ENCODE data around the gene CCDC88C.
A peak's percentile ranks its signal among the peaks of the same experiment; 100 is the strongest.

The CCDC88C gene

GRCh38 chr14:91288876-91289275 is 128.7 kb downstream of the CCDC88C start:
- H3K4me3 ChIP-seq (ENCODE audit: low read length), result no peak overlapping the region
- no peak for DNase-seq (ENCODE audit: low read depth, low spot score)

- H3K4me3 ChIP-seq (ENCODE audit: low read length), result no peak overlapping the region
- DNase-seq (ENCODE audit: low read depth, low spot score), result peak; percentile 65
Measured at GRCh38 chr14:91286530-91286937, 131.1 kb downstream of the CCDC88C start.

- H3K4me3 ChIP-seq (ENCODE audit: low read length), result no peak overlapping the region
- DNase-seq (ENCODE audit: low read depth, low spot score), result no peak
Measured at GRCh38 chr14:91284791-91285548, 132.7 kb downstream of the CCDC88C start.

- DNase-seq (ENCODE audit: low read depth, low spot score), result no peak
- H3K4me3 ChIP-seq (ENCODE audit: low read length), result no peak overlapping the region
Measured at GRCh38 chr14:91284146-91284790, 133.4 kb downstream of the CCDC88C start.

- no peak overlapping the region for H3K4me3 ChIP-seq (ENCODE audit: low read length)
- DNase-seq (ENCODE audit: low read depth, low spot score), result no peak
Measured at GRCh38 chr14:91283666-91284065, 134.0 kb downstream of the CCDC88C start.

- DNase-seq (ENCODE audit: low read depth, low spot score), result peak; percentile 85
- peak overlapping the region; percentile 27 for H3K4me3 ChIP-seq (ENCODE audit: low read length)
Measured at GRCh38 chr14:91282954-91283645, 134.5 kb downstream of the CCDC88C start.

GRCh38 chr14:91281346-91281745 is 136.3 kb downstream of the CCDC88C start:
- DNase-seq (ENCODE audit: low read depth, low spot score), result no peak
- no peak overlapping the region for H3K4me3 ChIP-seq (ENCODE audit: low read length)

GRCh38 chr14:91280129-91280528 is 137.5 kb downstream of the CCDC88C start:
- no peak overlapping the region for H3K4me3 ChIP-seq (ENCODE audit: low read length)
- no peak for DNase-seq (ENCODE audit: low read depth, low spot score)

GRCh38 chr14:91279354-91279753 is 138.3 kb downstream of the CCDC88C start:
- no peak overlapping the region for H3K4me3 ChIP-seq (ENCODE audit: low read length)

GRCh38 chr14:91278383-91278715 is 139.3 kb downstream of the CCDC88C start:
- no peak overlapping the region for H3K4me3 ChIP-seq (ENCODE audit: low read length)
- no peak for DNase-seq (ENCODE audit: low read depth, low spot score)

More at GRCh38 chr14:91279354-91279753, 138.3 kb downstream of the CCDC88C start:
- DNase-seq (ENCODE audit: low read depth, low spot score), result no peak

GRCh38 chr14:91277546-91278382 is 139.9 kb downstream of the CCDC88C start:
- no peak for DNase-seq (ENCODE audit: low read depth, low spot score)
- H3K4me3 ChIP-seq (ENCODE audit: low read length), result no peak overlapping the region

- no peak overlapping the region for H3K4me3 ChIP-seq (ENCODE audit: low read length)
- no peak for DNase-seq (ENCODE audit: low read depth, low spot score)
Measured at GRCh38 chr14:91274796-91275195, 142.8 kb downstream of the CCDC88C start.

GRCh38 chr14:91273885-91274273 is 143.7 kb downstream of the CCDC88C start:
- no peak for DNase-seq (ENCODE audit: low read depth, low spot score)
- H3K4me3 ChIP-seq (ENCODE audit: low read length), result no peak overlapping the region

- DNase-seq (ENCODE audit: low read depth, low spot score), result no peak
Measured at GRCh38 chr14:91273273-91273884, 144.2 kb downstream of the CCDC88C start.

GRCh38 chr14:91272341-91273272 is 145.0 kb downstream of the CCDC88C start:
- DNase-seq (ENCODE audit: low read depth, low spot score), result no peak
- no peak overlapping the region for H3K4me3 ChIP-seq (ENCODE audit: low read length)

More at GRCh38 chr14:91273273-91273884, 144.2 kb downstream of the CCDC88C start:
- H3K4me3 ChIP-seq (ENCODE audit: low read length), result no peak overlapping the region

- H3K4me3 ChIP-seq (ENCODE audit: low read length), result no peak overlapping the region
- DNase-seq (ENCODE audit: low read depth, low spot score), result no peak
Measured at GRCh38 chr14:91271639-91272038, 146.0 kb downstream of the CCDC88C start.

GRCh38 chr14:91270619-91271018 is 147.0 kb downstream of the CCDC88C start:
- DNase-seq (ENCODE audit: low read depth, low spot score), result peak; percentile 57
- H3K4me3 ChIP-seq (ENCODE audit: low read length), result no peak overlapping the region

GRCh38 chr14:91270188-91270587 is 147.4 kb downstream of the CCDC88C start:
- DNase-seq (ENCODE audit: low read depth, low spot score), result no peak
- no peak overlapping the region for H3K4me3 ChIP-seq (ENCODE audit: low read length)
